PC-3 (cell line): ENCODE data around the gene CCDC91. TPM values are rescaled to one million over a fixed set of nuclear protein-coding genes. Genes with fewer than 3 reads are reported as not detected.

Experiments
- ATAC-seq: fragments of 200-7000 bp; cut with Tn5 transposase; 2 replicates; pipeline ENCODE4 v1.9.1; 2020; ENCODE audit warnings: mild to moderate bottlenecking, moderate library complexity
- BruUV-seq: library from RNA; stranded (reverse); fragments of 400-500 nt; replicated peaks from 2 replicates; lab custom pipeline; 2021; lab: Mats Ljungman, UMichigan
- CTCF ChIA-PET: fragments of 300-600 bp; sonication (Branson Sonifier 250); formaldehyde crosslinking; loops from one replicate; lab custom pipeline; 2022; ENCODE audit warnings: antibody characterized with exemption; lab: Charles Lee
- POLR2A ChIA-PET: fragments of 300-600 bp; sonication (Branson Sonifier 250); formaldehyde crosslinking; loops from one replicate; lab custom pipeline; 2022; ENCODE audit warnings: antibody characterized with exemption; ENCODE audit not compliant: unreplicated experiment; lab: Charles Lee
- DNase-seq: peaks from one replicate; pipeline ENCODE4 v3.0.0-alpha.2; 2015
- H2AFZ ChIP-seq: fragments of 300-600 bp; sonication (generic); 2 replicates; pipeline ENCODE4 v1.6.0; 2016; ENCODE audit warnings: antibody characterized with exemption, low read length
- H3F3A ChIP-seq: fragments of 300-600 bp; sonication (generic); one replicate; pipeline ENCODE4 v1.6.0; 2017; ENCODE audit warnings: antibody characterized with exemption, low read length, control low read depth, mild to moderate bottlenecking; ENCODE audit not compliant: unreplicated experiment
- H3K27ac ChIP-seq: fragments of 300-600 bp; sonication (generic); 2 replicates; pipeline ENCODE4 v1.5.1; 2016; ENCODE audit warnings: mild to moderate bottlenecking, low read length
- H3K27me3 ChIP-seq: fragments of 300-600 bp; sonication (generic); 2 replicates; pipeline ENCODE4 v1.6.1; 2016; ENCODE audit warnings: low read length, mixed read lengths
- H3K36me3 ChIP-seq: fragments of 300-600 bp; sonication (generic); 2 replicates; pipeline ENCODE4 v1.6.1; 2016; ENCODE audit warnings: low read depth, mixed run types, low read length, mixed read lengths
- H3K4me1 ChIP-seq: fragments of 300-600 bp; sonication (generic); 2 replicates; pipeline ENCODE4 v1.5.1; 2016; ENCODE audit warnings: low read length; ENCODE audit not compliant: insufficient read depth
- H3K4me2 ChIP-seq: fragments of 300-600 bp; sonication (generic); 2 replicates; pipeline ENCODE4 v1.6.0; 2016; ENCODE audit warnings: low read length
- H3K4me3 ChIP-seq: fragments of 300-600 bp; sonication (generic); 2 replicates; pipeline ENCODE4 v1.5.1; 2016; ENCODE audit warnings: mild to moderate bottlenecking, low read length, mixed read lengths
- H3K79me2 ChIP-seq: fragments of 300-600 bp; sonication (generic); 2 replicates; pipeline ENCODE4 v1.6.1; 2017; ENCODE audit warnings: low read length, mixed read lengths
- H3K9ac ChIP-seq: fragments of 300-600 bp; sonication (generic); 2 replicates; pipeline ENCODE4 v1.6.0; 2016; ENCODE audit warnings: mild to moderate bottlenecking, low read length
- H3K9me2 ChIP-seq: fragments of 300-600 bp; sonication (generic); replicated peaks from 2 replicates; pipeline ENCODE4 v1.6.1; 2016; ENCODE audit warnings: mixed run types, low read length, mixed read lengths
- H3K9me3 ChIP-seq: fragments of 300-600 bp; sonication (generic); 2 replicates; pipeline ENCODE4 v1.6.1; 2016; ENCODE audit warnings: low read length, mixed read lengths
- H4K20me1 ChIP-seq: fragments of 300-600 bp; sonication (generic); 2 replicates; pipeline ENCODE4 v1.6.1; 2016; ENCODE audit warnings: low read length, mixed read lengths
- EZH2 ChIP-seq: fragments of 300-600 bp; sonication (generic); IDR thresholded peaks from one replicate; pipeline ENCODE4 v1.6.1; 2017; ENCODE audit warnings: antibody characterized with exemption, mild to moderate bottlenecking, low read length; ENCODE audit not compliant: unreplicated experiment
- EZH2phosphoT487 ChIP-seq: fragments of 300-600 bp; sonication (generic); IDR thresholded peaks from 2 replicates; pipeline ENCODE4 v1.6.1; 2018; ENCODE audit warnings: mild to moderate bottlenecking, antibody characterized with exemption, low read length, borderline replicate concordance
- intact Hi-C: fragments of 100-400 bp; cut with micrococcal nuclease; formaldehyde crosslinking; loops from 2 replicates; pipeline ENCODE4 v1.9.0; 2023
- total RNA-seq: library from RNA; depleted of rRNA; stranded (reverse); fragments of >200 nt; gene quantifications from 2 replicates; pipeline ENCODE4 v1.2.3, GENCODE V29; 2014
- TF ChIP-seq, protein P1 (sequence below): fragments of 300-600 bp; sonication (generic); conservative IDR thresholded peaks from 2 replicates; pipeline ENCODE4 v1.5.1; 2017; ENCODE audit warnings: antibody characterized with exemption, low read depth, mild to moderate bottlenecking, low read length

CCDC91 gene
- total RNA-seq, 1 experiment from 2014 or later, result 15.7 TPM

DNA sequence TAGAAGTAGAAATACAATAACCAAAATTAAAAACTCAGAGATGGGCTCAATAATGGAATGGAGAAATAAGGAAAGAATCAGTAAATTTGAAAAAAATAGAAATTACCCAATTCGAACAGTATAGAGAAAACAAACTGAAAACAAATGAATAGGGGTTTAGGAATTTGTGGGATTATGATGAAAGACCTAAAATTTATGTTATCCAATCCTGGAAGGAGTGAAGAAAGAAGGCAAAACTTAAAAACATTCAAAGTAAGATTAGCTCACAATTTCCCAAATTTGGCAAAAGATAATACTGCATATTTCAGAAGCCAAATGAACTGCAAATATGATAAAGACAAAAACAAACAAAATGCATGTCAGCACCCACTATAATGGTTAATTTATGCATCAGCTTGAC is 177.1 kb downstream of the CCDC91 start:
- BruUV-seq, result no TSS peak
- no peak overlapping the region for H3K9ac ChIP-seq
- ChIA-PET POLR2A (no interaction called here), CTCF (no interaction called here)
- peaks cover 43% of the 10 kb centered on the region for H3K36me3 ChIP-seq
- no peak overlapping the region for H2AFZ ChIP-seq
- H3K4me1 ChIP-seq, result no peaks in the 10 kb centered on the region
- H3K79me2 ChIP-seq, result no peaks in the 10 kb centered on the region
- H3K9me2 ChIP-seq, result no peaks in the 10 kb centered on the region
- peaks cover 22% of the 10 kb centered on the region for H3K9me3 ChIP-seq
- H3K27me3 ChIP-seq, result no peaks in the 10 kb centered on the region
- no peaks in the 10 kb centered on the region for H3F3A ChIP-seq
- no peak for TF ChIP-seq EZH2
- H3K4me3 ChIP-seq, result no peak overlapping the region
- no peak for ATAC-seq
- intact Hi-C loops, result no loop called here
- DNase-seq, result no peak
- no peak overlapping the region for H3K27ac ChIP-seq
- H4K20me1 ChIP-seq, result no peaks in the 10 kb centered on the region
- no peak overlapping the region for H3K4me2 ChIP-seq

DNA sequence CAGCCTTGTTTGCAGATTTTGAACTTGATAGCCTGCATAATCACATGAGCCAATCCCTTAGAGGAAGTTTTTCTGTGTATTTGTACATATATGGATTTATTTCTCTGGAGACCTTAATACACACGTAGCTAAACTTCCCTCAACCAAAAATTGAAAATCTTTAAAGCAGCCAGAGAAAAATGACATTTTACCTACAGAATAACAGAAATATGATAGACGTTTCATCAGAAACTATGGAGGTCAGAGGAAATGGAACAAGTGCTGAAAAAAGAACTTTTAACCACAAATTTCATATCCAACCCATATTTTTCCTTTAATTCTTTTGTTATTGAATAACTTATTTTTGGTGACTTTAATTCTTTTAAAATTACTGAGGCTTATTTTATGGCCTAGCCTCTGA is 177.7 kb downstream of the CCDC91 start:
- DNase-seq (no peak), ATAC-seq (no peak)
- Histone ChIP-seq H3K27ac (no peak overlapping the region), H3K27me3 (no peaks in the 10 kb centered on the region), H4K20me1 (no peaks in the 10 kb centered on the region), H3K9me2 (no peaks in the 10 kb centered on the region), H3K4me1 (no peaks in the 10 kb centered on the region), H3K9me3 (peaks cover 22% of the 10 kb centered on the region), H3K4me3 (no peak overlapping the region), H3K9ac (no peak overlapping the region), H3K4me2 (no peak overlapping the region), H2AFZ (no peak overlapping the region), H3K79me2 (no peaks in the 10 kb centered on the region), H3K36me3 (peaks cover 43% of the 10 kb centered on the region), H3F3A (no peaks in the 10 kb centered on the region)
- ChIA-PET POLR2A (no interaction called here), CTCF (no interaction called here)
- TF ChIP-seq EZH2phosphoT487, result no peak
- no peak for TF ChIP-seq EZH2
- TF ChIP-seq, protein P1, sequence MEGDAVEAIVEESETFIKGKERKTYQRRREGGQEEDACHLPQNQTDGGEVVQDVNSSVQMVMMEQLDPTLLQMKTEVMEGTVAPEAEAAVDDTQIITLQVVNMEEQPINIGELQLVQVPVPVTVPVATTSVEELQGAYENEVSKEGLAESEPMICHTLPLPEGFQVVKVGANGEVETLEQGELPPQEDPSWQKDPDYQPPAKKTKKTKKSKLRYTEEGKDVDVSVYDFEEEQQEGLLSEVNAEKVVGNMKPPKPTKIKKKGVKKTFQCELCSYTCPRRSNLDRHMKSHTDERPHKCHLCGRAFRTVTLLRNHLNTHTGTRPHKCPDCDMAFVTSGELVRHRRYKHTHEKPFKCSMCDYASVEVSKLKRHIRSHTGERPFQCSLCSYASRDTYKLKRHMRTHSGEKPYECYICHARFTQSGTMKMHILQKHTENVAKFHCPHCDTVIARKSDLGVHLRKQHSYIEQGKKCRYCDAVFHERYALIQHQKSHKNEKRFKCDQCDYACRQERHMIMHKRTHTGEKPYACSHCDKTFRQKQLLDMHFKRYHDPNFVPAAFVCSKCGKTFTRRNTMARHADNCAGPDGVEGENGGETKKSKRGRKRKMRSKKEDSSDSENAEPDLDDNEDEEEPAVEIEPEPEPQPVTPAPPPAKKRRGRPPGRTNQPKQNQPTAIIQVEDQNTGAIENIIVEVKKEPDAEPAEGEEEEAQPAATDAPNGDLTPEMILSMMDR, result no peak
- intact Hi-C loops, result no loop called here
- no TSS peak for BruUV-seq

DNA sequence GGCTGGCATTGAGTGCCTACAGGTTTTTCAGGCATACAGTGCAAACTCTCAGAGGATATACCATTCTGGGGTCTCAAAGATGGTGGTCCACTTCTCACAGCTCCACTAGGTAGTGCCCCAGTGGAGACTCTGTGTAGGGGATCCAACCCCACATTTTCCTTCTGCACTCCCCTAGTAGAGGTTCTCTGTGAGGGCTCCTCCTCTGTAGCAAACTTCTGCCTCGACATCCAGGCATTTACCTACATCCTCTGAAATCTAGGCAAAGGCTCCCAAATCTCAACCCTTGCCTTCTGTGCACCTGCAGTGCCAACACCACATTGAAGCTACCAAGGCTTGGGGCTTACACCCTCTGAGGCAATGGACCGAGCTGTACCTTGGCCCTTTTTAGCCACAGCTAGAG is 179.2 kb downstream of the CCDC91 start:
- TF ChIP-seq EZH2phosphoT487 (no peak), EZH2 (no peak)
- TF ChIP-seq, protein P1, result no peak
- no peaks in the 10 kb centered on the region for H3K79me2 ChIP-seq
- H3K4me1 ChIP-seq, result no peaks in the 10 kb centered on the region
- no peak overlapping the region for H3K9ac ChIP-seq
- no peaks in the 10 kb centered on the region for H3K9me2 ChIP-seq
- DNase-seq (no peak), ATAC-seq (no peak)
- H3K27me3 ChIP-seq, result no peaks in the 10 kb centered on the region
- no peak overlapping the region for H2AFZ ChIP-seq
- intact Hi-C loops, result no loop called here
- CTCF ChIA-PET, result no interaction called here
- H3K27ac ChIP-seq, result no peak overlapping the region
- no peak overlapping the region for H3K4me2 ChIP-seq
- no peaks in the 10 kb centered on the region for H3F3A ChIP-seq
- H3K36me3 ChIP-seq, result peaks cover 43% of the 10 kb centered on the region
- peaks cover 22% of the 10 kb centered on the region for H3K9me3 ChIP-seq
- H4K20me1 ChIP-seq, result no peaks in the 10 kb centered on the region
- POLR2A ChIA-PET, result no interaction called here
- no TSS peak for BruUV-seq
- no peak overlapping the region for H3K4me3 ChIP-seq
